PC-9 (cell line): Measurements from ENCODE around the gene GALNT2.

ENCODE experiments used
- EZH2 ChIP-seq: fragments of 200-600 bp; sonication (generic); IDR thresholded peaks from 2 replicates; pipeline ENCODE4 v1.8.0; 2017; ENCODE audit warnings: antibody characterized with exemption, low read depth
- TF ChIP-seq, protein P1 (sequence below): fragments of 200-600 bp; sonication (generic); conservative IDR thresholded peaks from 2 replicates; pipeline ENCODE4 v1.6.1; 2017; ENCODE audit warnings: mixed run types, antibody characterized with exemption, mild to moderate bottlenecking, moderate library complexity

GRCh38 chr1:230107941-230108340 is 40.9 kb downstream of the GALNT2 start:
- TF ChIP-seq, protein P1, sequence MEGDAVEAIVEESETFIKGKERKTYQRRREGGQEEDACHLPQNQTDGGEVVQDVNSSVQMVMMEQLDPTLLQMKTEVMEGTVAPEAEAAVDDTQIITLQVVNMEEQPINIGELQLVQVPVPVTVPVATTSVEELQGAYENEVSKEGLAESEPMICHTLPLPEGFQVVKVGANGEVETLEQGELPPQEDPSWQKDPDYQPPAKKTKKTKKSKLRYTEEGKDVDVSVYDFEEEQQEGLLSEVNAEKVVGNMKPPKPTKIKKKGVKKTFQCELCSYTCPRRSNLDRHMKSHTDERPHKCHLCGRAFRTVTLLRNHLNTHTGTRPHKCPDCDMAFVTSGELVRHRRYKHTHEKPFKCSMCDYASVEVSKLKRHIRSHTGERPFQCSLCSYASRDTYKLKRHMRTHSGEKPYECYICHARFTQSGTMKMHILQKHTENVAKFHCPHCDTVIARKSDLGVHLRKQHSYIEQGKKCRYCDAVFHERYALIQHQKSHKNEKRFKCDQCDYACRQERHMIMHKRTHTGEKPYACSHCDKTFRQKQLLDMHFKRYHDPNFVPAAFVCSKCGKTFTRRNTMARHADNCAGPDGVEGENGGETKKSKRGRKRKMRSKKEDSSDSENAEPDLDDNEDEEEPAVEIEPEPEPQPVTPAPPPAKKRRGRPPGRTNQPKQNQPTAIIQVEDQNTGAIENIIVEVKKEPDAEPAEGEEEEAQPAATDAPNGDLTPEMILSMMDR, result no peak
- TF ChIP-seq EZH2, result no peak
